OCI-LY1 (cell line): ENCODE data around the gene KIF18A.

Experiments
- H2AFZ ChIP-seq: fragments of 200-600 bp; sonication (generic), shearing (Covaris generic); 2 replicates; pipeline ENCODE4 v1.6.0; 2014; ENCODE audit warnings: antibody characterized with exemption, mild to moderate bottlenecking, low read length
- H3F3A ChIP-seq: fragments of 200-600 bp; sonication (generic), shearing (Covaris generic); 2 replicates; pipeline ENCODE4 v1.6.0; 2014; ENCODE audit warnings: mild to moderate bottlenecking, antibody characterized with exemption, low read length, moderate library complexity; ENCODE audit not compliant: insufficient read depth
- H3K27ac ChIP-seq: fragments of 200-600 bp; sonication (generic); 2 replicates; pipeline ENCODE4 v1.5.1; 2014; ENCODE audit warnings: low read length, mixed run types, mild to moderate bottlenecking, low read depth; ENCODE audit not compliant: poor library complexity, severe bottlenecking
- H3K27me3 ChIP-seq: fragments of 200-600 bp; sonication (generic); 2 replicates; pipeline ENCODE4 v1.6.0; 2014; ENCODE audit warnings: antibody characterized with exemption, mild to moderate bottlenecking, low read length, moderate library complexity; ENCODE audit not compliant: insufficient read depth
- H3K36me3 ChIP-seq: fragments of 200-600 bp; sonication (generic); 2 replicates; pipeline ENCODE4 v1.6.1; 2014; ENCODE audit warnings: mild to moderate bottlenecking, antibody characterized with exemption, low read length, moderate library complexity, mixed read lengths; ENCODE audit not compliant: insufficient read depth
- H3K4me1 ChIP-seq: fragments of 200-600 bp; sonication (generic); 2 replicates; pipeline ENCODE4 v1.5.1; 2014; ENCODE audit warnings: mild to moderate bottlenecking, low read length, moderate library complexity; ENCODE audit not compliant: insufficient read depth, severe bottlenecking
- H3K4me2 ChIP-seq: fragments of 200-600 bp; sonication (generic), shearing (Covaris generic); 2 replicates; pipeline ENCODE4 v1.6.1; 2014; ENCODE audit warnings: low read length
- H3K4me3 ChIP-seq: fragments of 200-600 bp; sonication (generic); 2 replicates; pipeline ENCODE4 v1.5.1; 2014; ENCODE audit warnings: low read length, low read depth, mild to moderate bottlenecking, mixed read lengths; ENCODE audit not compliant: poor library complexity, severe bottlenecking
- H3K79me2 ChIP-seq: fragments of 200-600 bp; shearing (Covaris generic); 2 replicates; pipeline ENCODE4 v1.6.1; 2016; ENCODE audit warnings: mixed run types, low read length, mixed read lengths; ENCODE audit not compliant: insufficient read depth
- H3K9ac ChIP-seq: fragments of 200-600 bp; sonication (generic), shearing (Covaris generic); 2 replicates; pipeline ENCODE4 v1.6.1; 2014; ENCODE audit warnings: mild to moderate bottlenecking, low read length, mixed read lengths
- H3K9me2 ChIP-seq: fragments of 200-600 bp; sonication (generic), shearing (Covaris generic); 2 replicates; pipeline ENCODE4 v1.6.1; 2014; ENCODE audit warnings: low read depth, mild to moderate bottlenecking, low read length, mixed read lengths
- H3K9me3 ChIP-seq: fragments of 200-600 bp; shearing (Covaris generic); 2 replicates; pipeline ENCODE4 v1.6.1; 2014; ENCODE audit warnings: low read length, mixed read lengths
- H4K20me1 ChIP-seq: fragments of 200-600 bp; sonication (generic), shearing (Covaris generic); 2 replicates; pipeline ENCODE4 v1.6.0; 2016; ENCODE audit warnings: mild to moderate bottlenecking, low read length; ENCODE audit not compliant: insufficient read depth
- CTCF ChIP-seq: fragments of 200-600 bp; sonication (generic), shearing (Covaris generic); IDR thresholded peaks from 2 replicates; pipeline ENCODE4 v1.5.1; 2017; ENCODE audit warnings: mild to moderate bottlenecking, antibody characterized with exemption, low read length, moderate library complexity, mixed read lengths
- EZH2 ChIP-seq: fragments of 200-600 bp; sonication (generic), shearing (Covaris generic); IDR thresholded peaks from 2 replicates; pipeline ENCODE4 v1.8.0; 2017; ENCODE audit warnings: borderline replicate concordance, mixed run types, mild to moderate bottlenecking, antibody characterized with exemption, low read length, moderate library complexity, mixed read lengths

The KIF18A gene

GRCh38 chr11:28009996-28010395 lies 98.0 kb downstream of the KIF18A start:
- Histone ChIP-seq H2AFZ (no peak overlapping the region), H3K79me2 (no peaks in the 10 kb centered on the region), H3K9me3 (no peaks in the 10 kb centered on the region), H3K4me2 (no peak overlapping the region), H4K20me1 (no peaks in the 10 kb centered on the region), H3K36me3 (no peaks in the 10 kb centered on the region), H3K9me2 (no peaks in the 10 kb centered on the region), H3K27me3 (no peaks in the 10 kb centered on the region), H3K4me3 (no peak overlapping the region), H3F3A (no peaks in the 10 kb centered on the region), H3K9ac (no peak overlapping the region), H3K4me1 (no peaks in the 10 kb centered on the region), H3K27ac (no peak overlapping the region)
- TF ChIP-seq EZH2 (no peak), CTCF (no peak)

- H3K4me2 ChIP-seq = no peak overlapping the region
- no peak overlapping the region for H3K9ac ChIP-seq
- TF ChIP-seq CTCF = no peak
- TF ChIP-seq EZH2 = no peak
- no peak overlapping the region for H2AFZ ChIP-seq
- H3K4me3 ChIP-seq = no peak overlapping the region
- no peaks in the 10 kb centered on the region for H3K9me2 ChIP-seq
- no peaks in the 10 kb centered on the region for H4K20me1 ChIP-seq
- H3K79me2 ChIP-seq = no peaks in the 10 kb centered on the region
- H3K4me1 ChIP-seq = no peaks in the 10 kb centered on the region
- no peaks in the 10 kb centered on the region for H3K27me3 ChIP-seq
- H3K27ac ChIP-seq = no peak overlapping the region
- no peaks in the 10 kb centered on the region for H3F3A ChIP-seq
- no peaks in the 10 kb centered on the region for H3K9me3 ChIP-seq
- no peaks in the 10 kb centered on the region for H3K36me3 ChIP-seq
These were observed 98.6 kb downstream of the KIF18A start for GRCh38 chr11:28009388-28009787.

GRCh38 chr11:28003615-28004014 lies 104.3 kb downstream of the KIF18A start:
- Histone ChIP-seq H3K4me3 (no peak overlapping the region), H3K27me3 (no peaks in the 10 kb centered on the region), H3K9ac (no peak overlapping the region), H4K20me1 (no peaks in the 10 kb centered on the region), H3F3A (no peaks in the 10 kb centered on the region), H3K9me3 (0 out of 2 replicates have a peak, but pooled peaks cover 3% of the 10 kb centered on the region), H2AFZ (no peak overlapping the region), H3K79me2 (no peaks in the 10 kb centered on the region), H3K36me3 (no peaks in the 10 kb centered on the region), H3K4me1 (no peaks in the 10 kb centered on the region), H3K4me2 (no peak overlapping the region), H3K9me2 (no peaks in the 10 kb centered on the region), H3K27ac (no peak overlapping the region)
- no peak for TF ChIP-seq CTCF
- TF ChIP-seq EZH2 = no peak
